ENCODE measurements around the gene TEX48. TPM values are rescaled to one million over a fixed set of nuclear protein-coding genes. Genes with fewer than 3 reads are reported as not detected.

TEX48 gene
- total RNA-seq, 1 experiment from 2014 or later, result not detected

DNA sequence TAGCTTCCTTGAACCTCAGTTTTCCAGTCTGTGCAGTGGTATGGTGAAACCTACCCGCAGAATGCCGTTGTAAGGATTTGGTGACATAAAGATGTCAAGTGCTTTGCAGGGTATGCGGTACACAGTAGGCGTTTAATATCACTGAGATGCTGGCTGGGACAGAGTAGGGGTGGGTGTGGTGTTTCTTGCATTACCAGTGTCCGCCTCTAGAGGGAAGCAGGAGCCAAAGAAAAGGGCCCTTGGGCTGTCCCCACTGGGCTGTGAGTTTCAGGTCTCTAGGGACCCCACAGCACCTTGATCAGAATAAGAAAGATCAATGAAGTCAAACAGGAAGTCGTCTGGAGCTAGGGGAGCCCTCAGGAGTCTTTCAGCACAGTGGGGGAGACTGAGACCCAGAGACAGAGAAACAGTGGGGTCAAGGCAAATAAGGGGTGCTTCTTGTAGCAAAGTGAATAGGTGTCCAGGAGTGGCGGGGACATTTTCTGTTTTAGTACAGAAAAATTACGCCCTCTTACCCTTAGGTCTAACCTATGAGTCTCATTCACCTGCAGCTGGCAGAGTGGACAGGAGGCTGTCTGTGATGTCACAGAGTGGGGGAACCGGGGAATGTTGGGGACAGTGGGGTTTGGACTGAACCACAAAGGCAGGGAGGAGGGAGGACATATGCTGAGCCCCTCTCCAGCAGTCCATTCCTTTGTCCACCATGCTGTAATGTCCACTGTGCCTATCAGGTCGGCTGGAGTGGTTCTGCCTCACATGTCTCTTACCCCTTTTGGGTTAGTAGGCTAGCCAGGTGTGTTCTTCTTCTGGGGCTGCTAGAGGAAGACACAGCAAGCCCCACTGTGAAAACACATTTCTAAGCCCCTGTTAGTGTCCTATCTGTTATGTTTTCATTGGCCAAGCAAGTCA is 19.7 kb downstream of the TEX48 start:
- CTCF ChIA-PET, result no interaction called here
- Mint-ChIP-seq H3K36me3 (ENCODE audit: insufficient read depth, unreplicated experiment) (no peaks in the 10 kb centered on the region), H3K27me3 (ENCODE audit: unreplicated experiment) (peaks cover 15% of the 10 kb centered on the region), H3K4me3 (ENCODE audit: low read depth, unreplicated experiment) (no peak overlapping the region), H3K4me1 (ENCODE audit: low read depth, unreplicated experiment) (no peaks in the 10 kb centered on the region), H3K9me3 (ENCODE audit: low read depth, unreplicated experiment) (no peaks in the 10 kb centered on the region), H3K27ac (ENCODE audit: unreplicated experiment) (no peak overlapping the region)
- peak; percentile 64 for DNase-seq
- peak; percentile 75 for TF ChIP-seq CTCF (IDR thresholded peaks at IDR 0.05; ENCODE audit: unreplicated experiment)
- no TSS peak for BruUV-seq (replicated peaks)
- intact Hi-C loops (cut with micrococcal nuclease; ENCODE audit: unreplicated experiment), result loop anchor here (1.0 to 5.0 kb wide), 2 partner anchors 250 to 352 kb away; no protein-coding TSS in a partner anchor

GRCh38 chr9:114657705-114658104 is 24.3 kb downstream of the TEX48 start, which contains the start of gene TEX53:
TEX53 (minus strand) TSS chr9:114657805; CDS start chr9:114657774, 31 bp downstream.
- H3K36me3 Mint-ChIP-seq (ENCODE audit: insufficient read depth, unreplicated experiment), result no peaks in the 10 kb centered on the region
- DNase-seq, result no peak
- H3K4me3 Mint-ChIP-seq (ENCODE audit: low read depth, unreplicated experiment), result no peak within 1 kb of the TSS
- TF ChIP-seq CTCF (IDR thresholded peaks at IDR 0.05; ENCODE audit: unreplicated experiment), result no peak
- H3K4me1 Mint-ChIP-seq (ENCODE audit: low read depth, unreplicated experiment), result no peaks in the 10 kb centered on the region
- CTCF ChIA-PET, result no interaction called here
- intact Hi-C loops (cut with micrococcal nuclease; ENCODE audit: unreplicated experiment), result no loop called here
- H3K27ac Mint-ChIP-seq (ENCODE audit: unreplicated experiment), result no peak within 1 kb of the TSS
- no peaks in the 10 kb centered on the region for H3K9me3 Mint-ChIP-seq (ENCODE audit: low read depth, unreplicated experiment)
- peaks cover 15% of the 10 kb centered on the region for H3K27me3 Mint-ChIP-seq (ENCODE audit: unreplicated experiment)
- no TSS peak for BruUV-seq (replicated peaks)

DNA sequence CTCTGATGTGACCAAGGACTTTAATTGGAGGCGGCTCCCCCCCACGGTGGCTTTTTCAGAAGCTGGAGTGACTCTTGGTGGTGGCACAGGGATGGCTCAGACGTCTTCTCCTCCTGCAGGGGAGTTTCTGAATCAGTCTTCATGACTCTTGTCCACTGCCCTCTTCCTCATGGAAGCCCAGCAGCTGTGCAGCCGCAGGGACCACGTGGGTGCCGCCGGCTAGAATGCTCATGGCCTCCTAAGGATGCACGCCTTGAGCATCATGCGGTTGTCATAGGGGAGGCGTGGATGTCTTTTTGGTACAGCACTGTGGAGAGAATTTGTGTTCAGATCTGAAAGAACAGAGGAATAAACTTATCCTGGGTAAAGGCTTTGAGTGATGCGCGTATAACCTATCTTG is 25.7 kb downstream of the TEX48 start:
- CTCF ChIA-PET, result no interaction called here
- Mint-ChIP-seq H3K4me3 (ENCODE audit: low read depth, unreplicated experiment) (no peak overlapping the region), H3K4me1 (ENCODE audit: low read depth, unreplicated experiment) (no peaks in the 10 kb centered on the region), H3K27ac (ENCODE audit: unreplicated experiment) (no peak overlapping the region), H3K36me3 (ENCODE audit: insufficient read depth, unreplicated experiment) (no peaks in the 10 kb centered on the region), H3K9me3 (ENCODE audit: low read depth, unreplicated experiment) (no peaks in the 10 kb centered on the region), H3K27me3 (ENCODE audit: unreplicated experiment) (peaks cover 15% of the 10 kb centered on the region)
- DNase-seq, result no peak
- intact Hi-C loops (cut with micrococcal nuclease; ENCODE audit: unreplicated experiment), result no loop called here
- no peak for TF ChIP-seq CTCF (IDR thresholded peaks at IDR 0.05; ENCODE audit: unreplicated experiment)
- no TSS peak for BruUV-seq (replicated peaks)

DNA sequence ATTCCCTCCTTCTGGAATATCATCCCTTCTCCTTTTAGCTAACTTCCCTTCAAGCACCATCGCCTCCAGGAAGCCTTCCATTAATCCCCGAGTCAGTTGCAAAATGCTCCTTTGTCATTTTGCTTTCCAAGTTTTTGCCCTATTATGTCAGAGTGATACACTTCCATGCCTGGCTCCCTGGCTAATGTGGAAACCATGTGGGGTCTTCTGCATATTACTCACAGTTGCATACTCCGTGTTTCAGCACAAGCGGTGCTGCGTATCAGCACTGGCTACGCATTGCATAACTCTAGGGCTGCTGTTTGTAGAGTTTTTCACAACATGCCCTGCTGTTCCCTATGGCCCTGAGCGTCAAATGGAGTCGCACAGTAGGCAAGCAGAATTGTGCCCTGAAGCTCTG is 26.3 kb downstream of the TEX48 start:
- no peak for TF ChIP-seq CTCF (IDR thresholded peaks at IDR 0.05; ENCODE audit: unreplicated experiment)
- H3K9me3 Mint-ChIP-seq (ENCODE audit: low read depth, unreplicated experiment), result no peaks in the 10 kb centered on the region
- DNase-seq, result no peak
- H3K4me3 Mint-ChIP-seq (ENCODE audit: low read depth, unreplicated experiment), result no peak overlapping the region
- no peaks in the 10 kb centered on the region for H3K4me1 Mint-ChIP-seq (ENCODE audit: low read depth, unreplicated experiment)
- H3K27me3 Mint-ChIP-seq (ENCODE audit: unreplicated experiment), result peaks cover 11% of the 10 kb centered on the region
- CTCF ChIA-PET, result interaction anchor here (0.6 kb wide), 1 partner anchor 160 kb away, joined by 3 read pairs; no protein-coding TSS in a partner anchor
- no TSS peak for BruUV-seq (replicated peaks)
- intact Hi-C loops (cut with micrococcal nuclease; ENCODE audit: unreplicated experiment), result no loop called here
- no peaks in the 10 kb centered on the region for H3K36me3 Mint-ChIP-seq (ENCODE audit: insufficient read depth, unreplicated experiment)
- no peak overlapping the region for H3K27ac Mint-ChIP-seq (ENCODE audit: unreplicated experiment)

Measured in Calu3 (cell line).